GM21447 (cell line): ENCODE data around the gene GPR63.

ENCODE experiments used
- ATAC-seq: cut with Tn5 transposase; IDR thresholded peaks from one replicate; pipeline ENCODE4 v1.9.1; 2021; ENCODE audit not compliant: unreplicated experiment

Gene GPR63

GRCh38 chr6:96837081-96837971 lies at the start of gene GPR63:
GPR63 (minus strand) TSS chr6:96837477; CDS start chr6:96799731, 37,746 bp downstream.
- ATAC-seq, result peak; percentile 86

GRCh38 chr6:96886519-96886918 lies 49.2 kb upstream of the GPR63 start:
- ATAC-seq, result no peak

GRCh38 chr6:96885187-96885631 lies 47.9 kb upstream of the GPR63 start:
- peak; percentile 98 for ATAC-seq

GRCh38 chr6:96878143-96878542 lies 40.9 kb upstream of the GPR63 start:
- no peak for ATAC-seq

- ATAC-seq, result no peak
Observed at GRCh38 chr6:96876886-96877545, 39.7 kb upstream of the GPR63 start.

- ATAC-seq, result no peak
Observed at GRCh38 chr6:96872976-96873375, 35.7 kb upstream of the GPR63 start.

GRCh38 chr6:96865055-96865405 lies 27.8 kb upstream of the GPR63 start:
- ATAC-seq, result no peak

GRCh38 chr6:96864216-96865054 lies 27.2 kb upstream of the GPR63 start:
- ATAC-seq, result no peak

- no peak for ATAC-seq
Observed at GRCh38 chr6:96862560-96862959, 25.3 kb upstream of the GPR63 start.

GRCh38 chr6:96861588-96861987 lies 24.3 kb upstream of the GPR63 start:
- ATAC-seq, result no peak

GRCh38 chr6:96856856-96857255 lies 19.6 kb upstream of the GPR63 start:
- no peak for ATAC-seq

- ATAC-seq, result no peak
Observed at GRCh38 chr6:96853083-96853482, 15.8 kb upstream of the GPR63 start.

GRCh38 chr6:96852605-96853004 lies 15.3 kb upstream of the GPR63 start:
- ATAC-seq, result no peak

GRCh38 chr6:96851858-96852257 lies 14.6 kb upstream of the GPR63 start:
- ATAC-seq, result no peak

- no peak for ATAC-seq
Observed at GRCh38 chr6:96849615-96850014, 12.3 kb upstream of the GPR63 start.

- ATAC-seq, result peak; percentile 90
Observed at GRCh38 chr6:96844530-96844929, 7.3 kb upstream of the GPR63 start.

- no peak for ATAC-seq
Observed at GRCh38 chr6:96841345-96841744, 4.1 kb upstream of the GPR63 start.

- ATAC-seq, result peak; percentile 24
Observed at GRCh38 chr6:96836631-96837080, 621 bp downstream of the GPR63 start.

- no peak for ATAC-seq
Observed at GRCh38 chr6:96834070-96834469, 3.2 kb downstream of the GPR63 start.

- no peak for ATAC-seq
Observed at GRCh38 chr6:96832780-96833179, 4.5 kb downstream of the GPR63 start.

- no peak for ATAC-seq
Observed at GRCh38 chr6:96826865-96827264, 10.4 kb downstream of the GPR63 start.
